ENCODE results near the gene FSTL4.

DNA sequence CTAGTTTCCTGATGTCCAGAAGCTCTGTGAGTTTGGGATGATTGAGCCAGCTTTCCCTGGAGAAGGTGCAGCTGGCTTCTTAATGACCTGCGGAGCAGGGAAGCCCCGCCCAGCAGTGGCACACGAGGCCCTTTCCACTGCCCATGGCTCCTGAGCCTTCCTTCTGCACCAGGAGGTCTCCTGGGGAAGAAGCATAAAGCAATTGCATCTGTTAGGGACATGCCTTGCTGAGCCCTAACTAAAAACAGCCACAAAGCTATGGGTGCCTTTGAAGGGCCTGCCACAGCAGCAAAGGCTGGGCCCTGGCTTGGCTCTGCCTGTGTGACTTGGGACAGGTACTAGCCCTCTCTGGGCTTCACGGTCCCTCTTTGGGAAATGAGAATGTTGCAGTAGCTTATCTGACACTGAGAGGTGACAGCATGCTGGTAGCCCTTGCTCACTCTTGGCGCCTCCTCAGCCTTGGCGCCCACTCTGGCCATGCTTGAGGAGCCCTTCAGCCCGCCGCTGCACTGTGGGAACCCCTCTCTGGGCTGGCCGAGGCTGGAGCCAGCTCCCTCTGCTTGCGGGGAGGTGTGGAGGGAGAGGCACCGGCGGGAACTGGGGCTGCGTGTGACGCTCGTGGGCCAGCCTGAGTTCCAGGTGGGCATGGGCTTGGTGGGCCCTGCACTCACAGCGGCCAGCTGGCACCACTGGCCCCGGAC lies 218.4 kb downstream of the FSTL4 start:
- no peak for TF ChIP-seq EZH2 (IDR thresholded peaks at IDR 0.05; ENCODE audit: borderline replicate concordance, insufficient read depth, low read length, poor library complexity, severe bottlenecking)
- no peak for TF ChIP-seq POLR2AphosphoS5 (IDR thresholded peaks at IDR 0.05)
- TF ChIP-seq, protein P1, sequence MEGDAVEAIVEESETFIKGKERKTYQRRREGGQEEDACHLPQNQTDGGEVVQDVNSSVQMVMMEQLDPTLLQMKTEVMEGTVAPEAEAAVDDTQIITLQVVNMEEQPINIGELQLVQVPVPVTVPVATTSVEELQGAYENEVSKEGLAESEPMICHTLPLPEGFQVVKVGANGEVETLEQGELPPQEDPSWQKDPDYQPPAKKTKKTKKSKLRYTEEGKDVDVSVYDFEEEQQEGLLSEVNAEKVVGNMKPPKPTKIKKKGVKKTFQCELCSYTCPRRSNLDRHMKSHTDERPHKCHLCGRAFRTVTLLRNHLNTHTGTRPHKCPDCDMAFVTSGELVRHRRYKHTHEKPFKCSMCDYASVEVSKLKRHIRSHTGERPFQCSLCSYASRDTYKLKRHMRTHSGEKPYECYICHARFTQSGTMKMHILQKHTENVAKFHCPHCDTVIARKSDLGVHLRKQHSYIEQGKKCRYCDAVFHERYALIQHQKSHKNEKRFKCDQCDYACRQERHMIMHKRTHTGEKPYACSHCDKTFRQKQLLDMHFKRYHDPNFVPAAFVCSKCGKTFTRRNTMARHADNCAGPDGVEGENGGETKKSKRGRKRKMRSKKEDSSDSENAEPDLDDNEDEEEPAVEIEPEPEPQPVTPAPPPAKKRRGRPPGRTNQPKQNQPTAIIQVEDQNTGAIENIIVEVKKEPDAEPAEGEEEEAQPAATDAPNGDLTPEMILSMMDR (IDR thresholded peaks at IDR 0.05; ENCODE audit: poor library complexity, severe bottlenecking) = no peak
- TF ChIP-seq, protein P2, sequence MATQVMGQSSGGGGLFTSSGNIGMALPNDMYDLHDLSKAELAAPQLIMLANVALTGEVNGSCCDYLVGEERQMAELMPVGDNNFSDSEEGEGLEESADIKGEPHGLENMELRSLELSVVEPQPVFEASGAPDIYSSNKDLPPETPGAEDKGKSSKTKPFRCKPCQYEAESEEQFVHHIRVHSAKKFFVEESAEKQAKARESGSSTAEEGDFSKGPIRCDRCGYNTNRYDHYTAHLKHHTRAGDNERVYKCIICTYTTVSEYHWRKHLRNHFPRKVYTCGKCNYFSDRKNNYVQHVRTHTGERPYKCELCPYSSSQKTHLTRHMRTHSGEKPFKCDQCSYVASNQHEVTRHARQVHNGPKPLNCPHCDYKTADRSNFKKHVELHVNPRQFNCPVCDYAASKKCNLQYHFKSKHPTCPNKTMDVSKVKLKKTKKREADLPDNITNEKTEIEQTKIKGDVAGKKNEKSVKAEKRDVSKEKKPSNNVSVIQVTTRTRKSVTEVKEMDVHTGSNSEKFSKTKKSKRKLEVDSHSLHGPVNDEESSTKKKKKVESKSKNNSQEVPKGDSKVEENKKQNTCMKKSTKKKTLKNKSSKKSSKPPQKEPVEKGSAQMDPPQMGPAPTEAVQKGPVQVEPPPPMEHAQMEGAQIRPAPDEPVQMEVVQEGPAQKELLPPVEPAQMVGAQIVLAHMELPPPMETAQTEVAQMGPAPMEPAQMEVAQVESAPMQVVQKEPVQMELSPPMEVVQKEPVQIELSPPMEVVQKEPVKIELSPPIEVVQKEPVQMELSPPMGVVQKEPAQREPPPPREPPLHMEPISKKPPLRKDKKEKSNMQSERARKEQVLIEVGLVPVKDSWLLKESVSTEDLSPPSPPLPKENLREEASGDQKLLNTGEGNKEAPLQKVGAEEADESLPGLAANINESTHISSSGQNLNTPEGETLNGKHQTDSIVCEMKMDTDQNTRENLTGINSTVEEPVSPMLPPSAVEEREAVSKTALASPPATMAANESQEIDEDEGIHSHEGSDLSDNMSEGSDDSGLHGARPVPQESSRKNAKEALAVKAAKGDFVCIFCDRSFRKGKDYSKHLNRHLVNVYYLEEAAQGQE (IDR thresholded peaks at IDR 0.05; ENCODE audit: borderline replicate concordance) = no peak
- TF ChIP-seq RAD21 (conservative IDR thresholded peaks at IDR 0.05) = no peak
- no peak for TF ChIP-seq EP300 (conservative IDR thresholded peaks at IDR 0.05; ENCODE audit: poor library complexity, severe bottlenecking)
- no peak for TF ChIP-seq SMC3 (conservative IDR thresholded peaks at IDR 0.05; ENCODE audit: poor library complexity)

Measured in neural cell (in vitro differentiated cells).